SW480 (cell line): ENCODE measurements around the gene NPRL2.
A peak's percentile ranks its signal among the peaks of the same experiment; 100 is the strongest.

Source experiments
- DNase-seq: peaks from one replicate; pipeline ENCODE4 v3.0.0-alpha.2; 2016; ENCODE audit warnings: low spot score

NPRL2 gene

GRCh38 chr3:50304601-50305000 lies 46.0 kb downstream of the NPRL2 start:
- DNase-seq, result no peak

DNA sequence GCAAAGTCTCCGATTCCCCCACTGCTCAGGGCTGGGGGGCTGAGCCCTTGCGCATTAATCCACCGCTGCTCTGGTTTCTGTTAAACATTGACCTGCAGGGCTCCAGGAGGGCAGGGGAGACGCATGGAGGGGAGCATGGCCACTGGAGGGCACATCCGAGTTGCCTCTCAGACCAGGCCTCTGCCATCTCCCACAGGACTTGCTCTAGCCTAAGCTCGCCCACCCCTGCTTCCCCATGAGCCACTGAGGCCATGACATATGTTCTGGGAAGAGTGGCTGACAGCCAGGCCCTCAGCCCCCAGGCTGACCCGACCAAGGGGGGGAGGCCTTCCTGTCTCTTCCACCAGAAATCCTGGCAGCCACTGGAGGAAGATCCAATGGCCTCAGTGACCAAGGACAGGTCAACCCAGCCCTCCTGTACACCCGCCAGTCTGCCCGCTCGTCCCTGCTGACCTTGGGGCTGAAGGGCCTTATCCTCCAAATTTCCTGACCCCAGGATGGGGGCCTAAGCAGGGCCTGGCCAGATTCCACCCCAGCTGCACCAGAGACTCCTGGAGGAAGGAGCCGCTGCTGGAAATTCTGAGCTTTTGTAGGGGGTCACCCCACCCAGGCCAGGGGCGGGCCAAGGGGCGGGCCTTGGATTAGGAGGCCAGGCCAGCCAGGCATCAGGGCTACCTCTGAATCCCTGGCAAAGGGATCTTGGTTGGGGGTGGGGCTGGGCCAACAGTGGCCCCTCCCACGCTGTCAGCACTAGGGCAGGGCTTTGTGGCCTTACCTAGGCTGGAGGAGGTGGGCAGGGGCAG lies 47.4 kb downstream of the NPRL2 start, which contains the start of gene HYAL1:
Gene HYAL1 (minus strand): TSS at position 562 of the 803 bp plus-strand sequence. CDS start 618 bp downstream, outside the sequence.
- peak; percentile 60 for DNase-seq

DNA sequence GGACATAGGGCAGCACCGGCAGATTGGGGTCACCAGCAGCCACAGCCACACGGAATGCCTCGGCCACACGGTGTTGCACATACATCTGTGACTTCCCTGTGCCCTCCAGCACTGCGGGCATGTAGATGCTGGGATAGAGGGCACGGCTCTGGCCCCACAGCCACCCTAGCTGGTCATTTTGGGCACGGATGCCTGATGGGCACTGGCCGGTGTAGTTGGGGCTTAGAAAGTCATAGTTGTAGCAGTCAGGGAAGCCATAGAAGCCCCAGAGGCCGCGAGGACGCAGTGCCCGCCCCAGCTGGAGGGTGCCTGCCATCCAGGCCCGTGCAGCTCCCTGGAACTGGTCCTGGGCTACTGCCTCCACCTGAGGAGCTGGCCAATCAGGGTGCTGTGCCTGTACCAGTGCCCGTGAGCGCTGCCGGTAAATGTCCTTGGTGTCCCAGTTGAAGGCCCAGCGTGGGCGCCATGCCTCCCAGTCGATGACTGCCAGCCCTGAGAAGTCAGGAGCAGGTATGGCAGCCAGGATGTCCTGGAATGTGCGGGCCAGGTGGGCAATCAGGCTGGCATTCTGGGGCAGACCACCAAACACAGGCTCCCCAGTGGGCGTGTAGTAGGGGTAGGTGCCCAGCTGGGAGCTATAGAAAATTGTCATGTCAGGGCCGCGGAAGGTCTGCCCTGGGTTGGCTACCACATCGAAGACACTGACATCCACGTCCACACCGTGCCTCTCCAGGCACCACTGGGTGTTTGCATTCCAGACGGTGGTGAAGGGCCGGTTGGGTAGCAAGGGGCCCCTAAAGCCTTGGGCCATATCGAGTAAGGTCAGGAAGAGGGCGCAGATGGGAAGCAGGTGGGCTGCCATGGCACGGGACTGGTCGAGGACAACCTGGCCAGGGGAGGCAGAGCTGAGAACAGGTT lies 48.2 kb downstream of the NPRL2 start:
- DNase-seq, result no peak

GRCh38 chr3:50300681-50301254 lies 49.8 kb downstream of the NPRL2 start:
- DNase-seq, result no peak

DNA sequence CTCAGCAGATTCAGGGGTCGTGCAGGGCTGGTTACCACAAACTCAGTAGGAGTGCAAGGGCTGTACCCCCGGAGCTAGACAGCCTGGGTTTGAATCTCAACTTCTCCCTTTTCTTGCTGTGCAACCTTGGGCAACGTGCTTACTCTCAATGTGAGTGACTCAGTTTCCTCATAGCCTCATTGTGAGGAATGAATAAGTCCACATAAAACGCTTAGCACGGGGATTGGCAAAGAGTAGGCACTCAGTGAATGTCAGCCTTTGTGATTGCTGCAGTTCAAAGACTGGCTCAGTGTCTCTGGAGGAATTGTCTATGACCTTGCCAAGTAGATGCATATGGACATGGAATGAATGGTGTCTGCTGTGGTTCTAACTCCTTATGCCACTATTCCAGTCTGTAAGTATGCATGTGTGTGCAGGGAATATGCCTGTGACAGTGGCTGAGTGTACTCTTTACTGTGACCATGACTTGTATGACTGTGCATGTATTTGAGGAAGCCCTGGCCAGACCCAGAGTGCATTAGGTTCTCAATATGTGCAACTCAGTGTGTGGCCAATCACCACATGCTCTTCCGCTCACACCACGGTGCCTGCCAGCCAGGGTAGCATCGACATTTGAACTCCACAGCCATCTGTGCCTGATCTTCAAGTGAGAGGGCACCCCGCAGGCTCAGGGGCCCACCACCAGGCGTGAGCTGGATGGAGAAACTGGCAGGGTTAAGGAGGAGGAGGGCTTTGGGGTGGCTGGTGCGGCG lies 50.5 kb downstream of the NPRL2 start:
- DNase-seq, result no peak

DNA sequence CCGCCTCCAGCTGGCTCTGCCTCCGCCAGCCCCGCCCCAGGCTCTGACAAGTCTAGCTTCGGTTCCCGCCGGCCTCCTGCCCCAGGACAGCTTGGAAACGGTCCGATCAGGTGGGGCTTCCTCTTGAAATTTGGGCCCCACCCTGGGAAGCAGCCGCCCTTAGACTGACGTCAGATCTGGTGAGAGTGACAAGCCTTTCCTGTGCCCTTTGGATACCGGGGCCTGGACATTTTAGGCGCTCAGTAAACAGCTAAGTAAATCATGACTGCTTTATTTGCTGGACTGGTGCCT lies 51.0 kb downstream of the NPRL2 start:
- DNase-seq, result no peak

DNA sequence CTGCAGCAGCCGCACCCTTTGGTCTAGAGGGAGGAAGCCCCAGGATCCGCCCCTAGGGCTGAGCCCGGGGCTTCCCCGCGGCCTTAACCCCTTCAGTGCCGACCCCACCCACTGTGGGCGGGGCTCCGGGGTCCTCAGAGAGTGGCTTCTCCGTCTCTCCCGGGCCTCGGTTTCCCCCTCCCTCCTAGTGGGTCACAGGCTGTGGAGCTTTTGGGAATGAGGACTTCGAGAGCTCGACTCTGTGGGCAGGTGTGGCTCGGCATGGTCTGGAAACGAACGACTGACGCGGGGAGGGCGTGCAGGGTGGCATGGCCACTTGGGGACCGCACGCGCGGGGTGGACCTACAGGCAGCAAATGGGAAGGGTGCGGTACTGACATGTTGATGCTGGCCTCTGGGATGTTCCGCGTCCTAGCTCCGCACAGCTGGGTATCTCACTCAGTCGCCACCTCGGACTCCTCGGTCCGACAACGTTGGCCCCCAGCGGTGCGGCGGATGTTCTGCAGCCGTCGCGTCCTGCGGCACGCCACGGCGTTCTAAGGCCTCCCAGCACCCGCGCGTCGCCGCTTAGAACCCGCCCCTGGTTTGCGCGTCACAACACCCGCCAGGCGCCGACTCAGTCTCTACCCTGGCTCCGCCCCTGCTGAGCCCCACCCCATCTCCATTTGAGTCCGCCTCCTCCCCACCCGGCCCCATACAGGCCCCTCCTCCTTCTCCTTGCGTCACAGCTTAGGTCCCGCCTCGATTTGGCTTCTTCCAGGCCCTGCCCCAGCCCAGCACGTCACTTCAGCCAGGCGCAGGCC lies 51.5 kb downstream of the NPRL2 start, which contains the start of the genes HYAL3 and NAA80:
Gene HYAL3 (minus strand): TSS at position 570 of the 802 bp plus-strand sequence. CDS start 3,803 bp downstream, outside the sequence.
Gene NAA80 (minus strand): TSS at position 570 of the 802 bp plus-strand sequence. CDS start 1,942 bp downstream, outside the sequence.
- DNase-seq, result peak; percentile 98

GRCh38 chr3:50297896-50298725 lies 52.5 kb downstream of the NPRL2 start:
- DNase-seq, result no peak

GRCh38 chr3:50297384-50297775 lies 53.2 kb downstream of the NPRL2 start:
- no peak for DNase-seq
